Thyroid gland (tissue), 4 donors: ENCODE data around the gene THAP4.

Source experiments
- POLR2A ChIP-seq, 2 donors: fragments of 450-650 bp; IDR thresholded peaks; one replicate each; pipeline ENCODE4 v1.6.1; 2017; ENCODE audit warnings: antibody characterized with exemption in 2 of 2, mild to moderate bottlenecking in 2 of 2, moderate library complexity in 1 of 2
- TF ChIP-seq, protein P1 (sequence below), 6 experiments: fragments of 200-600 bp in 3 of 6; fragments of 450-650 bp in 3 of 6; sonication (generic) in 3 of 6; IDR thresholded peaks; one replicate each; pipeline ENCODE4 v1.5.1; 2016 to 2019; ENCODE audit warnings: antibody characterized with exemption in 6 of 6, mild to moderate bottlenecking in 2 of 6, inconsistent platforms in 1 of 6, moderate library complexity in 1 of 6

DNA sequence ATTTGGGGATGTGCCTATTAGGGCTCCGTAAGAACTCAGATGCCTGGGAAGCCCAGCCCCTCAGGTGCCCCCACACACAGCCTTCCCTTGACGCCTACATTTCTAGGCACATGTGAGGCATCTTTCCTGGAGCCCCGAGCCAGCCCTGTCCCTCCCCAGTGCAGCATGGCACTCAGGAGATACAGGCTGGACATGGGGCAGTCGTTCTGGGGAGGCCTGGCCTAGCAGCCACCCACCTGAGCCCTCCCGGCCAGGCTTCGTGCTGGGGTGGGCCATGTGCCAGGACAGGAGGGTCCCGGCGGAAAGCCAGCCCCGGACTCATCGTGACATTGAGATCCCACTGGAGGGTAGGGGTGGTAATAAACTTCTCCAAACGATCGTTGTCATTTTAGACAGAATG, 63.2 kb downstream of the THAP4 start:
- TF ChIP-seq, protein P1, sequence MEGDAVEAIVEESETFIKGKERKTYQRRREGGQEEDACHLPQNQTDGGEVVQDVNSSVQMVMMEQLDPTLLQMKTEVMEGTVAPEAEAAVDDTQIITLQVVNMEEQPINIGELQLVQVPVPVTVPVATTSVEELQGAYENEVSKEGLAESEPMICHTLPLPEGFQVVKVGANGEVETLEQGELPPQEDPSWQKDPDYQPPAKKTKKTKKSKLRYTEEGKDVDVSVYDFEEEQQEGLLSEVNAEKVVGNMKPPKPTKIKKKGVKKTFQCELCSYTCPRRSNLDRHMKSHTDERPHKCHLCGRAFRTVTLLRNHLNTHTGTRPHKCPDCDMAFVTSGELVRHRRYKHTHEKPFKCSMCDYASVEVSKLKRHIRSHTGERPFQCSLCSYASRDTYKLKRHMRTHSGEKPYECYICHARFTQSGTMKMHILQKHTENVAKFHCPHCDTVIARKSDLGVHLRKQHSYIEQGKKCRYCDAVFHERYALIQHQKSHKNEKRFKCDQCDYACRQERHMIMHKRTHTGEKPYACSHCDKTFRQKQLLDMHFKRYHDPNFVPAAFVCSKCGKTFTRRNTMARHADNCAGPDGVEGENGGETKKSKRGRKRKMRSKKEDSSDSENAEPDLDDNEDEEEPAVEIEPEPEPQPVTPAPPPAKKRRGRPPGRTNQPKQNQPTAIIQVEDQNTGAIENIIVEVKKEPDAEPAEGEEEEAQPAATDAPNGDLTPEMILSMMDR (IDR thresholded peaks at IDR 0.05): no peak
- no peak for TF ChIP-seq POLR2A (IDR thresholded peaks at IDR 0.05)
